Measurements from ENCODE around the gene HIGD1A.

The HIGD1A gene

DNA sequence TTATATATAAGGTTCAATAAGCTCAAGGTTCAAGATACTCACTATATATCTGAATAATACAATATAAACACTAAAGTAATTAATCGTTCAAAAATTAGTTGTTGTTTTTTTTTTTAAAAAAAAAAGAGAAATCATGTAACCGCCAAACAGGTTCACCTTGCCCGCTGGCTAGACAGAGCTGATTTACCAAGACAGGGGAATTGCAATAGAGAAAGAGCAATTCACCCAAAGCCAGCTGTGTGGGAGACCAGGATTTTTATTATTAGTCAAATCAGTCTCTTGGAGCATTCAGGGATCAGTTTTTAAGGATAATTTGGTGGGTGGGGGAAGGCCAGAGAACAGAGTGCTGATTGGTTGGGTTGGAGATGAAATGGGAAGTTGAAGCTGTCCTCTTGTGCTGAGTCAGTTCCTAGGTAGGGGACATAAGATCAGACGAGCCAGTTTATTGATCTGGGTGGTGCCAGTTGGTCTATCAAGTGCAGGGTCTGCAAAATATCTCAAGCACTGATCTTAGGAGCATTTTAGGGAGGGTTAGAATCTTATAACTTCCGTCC is 7.9 kb downstream of the HIGD1A start:
- no peak for FAIRE-seq

DNA sequence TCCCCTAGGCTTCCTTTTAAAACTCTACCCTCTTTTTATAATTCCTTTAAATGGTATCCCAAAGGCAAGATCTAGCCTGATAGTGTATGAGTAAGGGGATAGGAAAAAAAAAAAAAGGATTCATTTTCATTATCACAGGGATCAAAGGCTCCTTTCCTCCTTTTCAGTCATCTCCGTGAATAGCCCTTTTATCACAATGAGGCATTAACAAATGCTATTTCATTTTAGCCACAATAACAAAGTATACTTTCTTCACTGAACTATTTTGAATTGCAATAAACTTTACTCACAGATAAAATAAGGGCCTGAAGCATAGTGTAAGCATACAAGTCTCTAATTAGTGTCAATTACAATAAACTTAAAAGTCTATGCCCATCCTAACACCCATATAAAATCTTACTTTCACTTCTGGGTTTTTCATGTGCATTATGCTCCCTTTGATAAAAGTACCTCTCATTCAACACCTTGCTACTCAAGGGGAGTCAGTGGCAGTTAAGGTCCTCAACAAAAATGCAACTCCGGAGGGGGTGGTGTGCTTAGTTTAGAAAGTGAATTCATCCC is 8.6 kb downstream of the HIGD1A start:
- no peak for FAIRE-seq

DNA sequence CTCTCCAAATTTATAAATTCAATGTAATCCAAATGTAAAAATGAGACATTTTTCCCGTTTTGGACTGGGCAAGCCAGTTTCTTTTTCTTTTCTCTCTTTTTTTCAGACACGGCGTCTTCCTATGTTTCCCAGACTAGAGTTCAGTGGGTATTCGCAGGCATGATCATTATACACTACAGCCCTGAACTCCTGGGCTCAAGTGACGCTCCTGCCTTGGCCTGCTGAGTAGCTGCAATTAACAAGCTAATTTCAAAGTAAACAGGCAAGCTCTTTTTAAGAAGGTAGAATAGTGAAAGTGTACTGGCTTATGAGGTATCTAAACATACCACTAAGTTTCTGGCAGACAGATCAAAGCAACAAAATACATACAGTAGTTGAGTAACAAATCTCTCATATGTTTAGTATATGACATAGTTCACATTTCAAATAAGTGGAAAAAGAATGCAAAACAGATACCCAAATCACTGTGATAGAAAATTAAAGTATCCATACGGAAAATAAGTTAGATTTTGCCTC is 13.5 kb downstream of the HIGD1A start:
- no peak for FAIRE-seq

DNA sequence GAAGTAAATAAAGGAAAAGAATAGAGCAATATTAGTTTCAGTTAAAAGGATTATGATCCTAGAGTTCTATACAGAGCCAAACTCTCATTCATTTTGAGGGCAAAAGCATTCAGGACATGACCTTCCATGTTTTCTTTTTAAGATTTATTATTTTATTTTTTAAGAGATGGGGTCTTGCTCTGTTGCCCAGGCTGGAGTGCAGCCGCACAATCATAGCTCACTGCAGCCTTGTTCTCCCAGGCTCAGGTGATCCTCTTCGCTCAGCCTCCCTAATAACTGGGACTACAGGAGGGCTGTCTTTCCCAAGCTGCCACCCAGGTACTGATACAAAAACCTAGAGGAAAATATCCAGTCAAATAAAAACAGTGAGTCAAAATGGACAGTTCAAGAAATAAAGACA is 17.7 kb downstream of the HIGD1A start:
- FAIRE-seq = no peak

DNA sequence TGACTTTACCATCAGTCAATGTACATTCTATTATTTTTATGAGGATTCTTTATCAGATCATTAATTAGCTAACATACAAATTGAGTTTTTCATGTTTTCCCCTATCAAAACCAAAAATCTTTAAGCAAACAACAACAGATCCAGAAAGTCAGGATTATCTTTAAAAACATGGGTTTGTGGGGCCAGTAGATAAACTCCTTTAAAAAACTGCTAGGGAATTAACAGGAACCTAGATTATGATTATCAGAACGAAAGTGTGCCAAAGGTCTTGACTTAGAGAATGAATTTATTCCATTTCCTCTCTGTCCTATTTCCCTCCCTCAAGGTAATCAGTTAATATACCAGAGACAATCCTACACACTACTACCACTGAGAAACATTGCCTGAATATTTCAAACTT is 18.1 kb downstream of the HIGD1A start:
- FAIRE-seq = no peak

DNA sequence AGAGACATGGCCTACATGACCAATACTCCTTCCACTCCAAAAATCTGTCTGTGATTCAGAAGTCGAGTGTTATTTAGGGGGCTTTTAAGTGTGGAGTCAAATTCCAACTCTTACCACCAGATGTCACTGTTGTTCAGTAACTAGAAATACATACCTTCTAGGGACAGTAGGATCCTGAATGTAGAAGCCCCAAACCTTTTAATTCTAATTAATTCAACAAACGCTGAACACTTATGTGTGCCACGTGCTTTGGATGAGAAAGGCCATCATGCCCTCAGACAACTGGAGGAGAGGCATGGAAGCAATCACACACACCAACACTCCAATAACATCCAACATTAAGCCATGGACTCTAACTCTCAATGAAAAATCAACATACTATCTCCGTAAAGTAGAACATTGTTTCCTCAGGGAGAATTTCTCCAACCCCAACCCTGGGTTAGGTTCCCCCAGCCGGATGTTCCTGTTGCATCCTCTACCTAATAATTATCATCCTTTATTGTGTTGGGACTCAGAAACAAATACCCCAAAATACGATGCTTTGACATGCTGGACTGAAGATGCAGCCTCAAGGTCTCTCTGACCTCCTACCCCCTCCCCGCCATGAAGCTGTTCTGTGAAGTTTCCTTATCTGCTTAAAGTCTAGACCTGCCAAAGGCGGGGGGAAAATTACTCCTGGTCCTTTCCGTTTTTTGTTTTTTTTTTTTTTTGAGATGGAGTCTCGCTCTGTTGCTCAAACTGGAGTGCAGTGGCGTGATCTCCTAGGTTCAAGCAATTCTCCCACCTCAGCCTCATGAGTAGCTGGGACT is 23.2 kb downstream of the HIGD1A start:
- FAIRE-seq = peak; percentile 68

DNA sequence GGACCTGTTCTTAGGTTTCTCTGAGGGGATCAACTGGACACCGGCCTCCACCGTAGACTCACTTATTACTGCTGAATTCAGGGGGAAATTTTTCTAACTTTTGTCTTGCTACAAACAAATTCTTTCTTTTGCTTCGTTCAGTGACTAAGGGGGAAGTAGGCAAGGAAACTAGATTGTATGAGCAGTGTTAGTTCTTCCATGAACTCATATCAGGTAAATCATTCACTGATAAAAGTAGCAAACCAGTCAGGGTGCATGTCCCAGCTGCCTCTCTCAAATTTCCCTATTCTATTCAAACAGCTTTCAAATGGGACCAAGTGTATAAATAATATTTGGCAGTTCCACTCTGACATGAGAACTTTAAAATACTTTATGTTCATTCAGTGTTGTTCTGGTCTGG is 23.9 kb downstream of the HIGD1A start:
- no peak for FAIRE-seq

DNA sequence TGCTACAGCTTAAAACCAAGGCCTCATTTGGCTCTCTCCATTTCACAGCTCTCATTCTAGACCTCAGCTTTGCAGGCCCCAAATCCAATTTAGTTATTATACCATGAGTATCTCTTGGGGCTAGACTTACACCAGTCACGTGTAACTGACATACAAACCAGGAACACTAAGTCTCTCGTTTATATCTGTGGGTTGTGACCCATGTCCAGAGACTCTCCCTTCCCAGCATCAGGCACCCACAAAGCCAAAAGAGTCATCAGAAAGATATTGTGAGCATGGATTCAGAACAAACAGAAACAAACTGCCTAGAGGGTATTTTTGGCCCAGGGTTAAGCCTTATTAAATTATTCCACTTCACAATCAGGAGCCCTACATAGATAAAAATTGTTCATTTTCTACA is 25.6 kb downstream of the HIGD1A start:
- FAIRE-seq = no peak

DNA sequence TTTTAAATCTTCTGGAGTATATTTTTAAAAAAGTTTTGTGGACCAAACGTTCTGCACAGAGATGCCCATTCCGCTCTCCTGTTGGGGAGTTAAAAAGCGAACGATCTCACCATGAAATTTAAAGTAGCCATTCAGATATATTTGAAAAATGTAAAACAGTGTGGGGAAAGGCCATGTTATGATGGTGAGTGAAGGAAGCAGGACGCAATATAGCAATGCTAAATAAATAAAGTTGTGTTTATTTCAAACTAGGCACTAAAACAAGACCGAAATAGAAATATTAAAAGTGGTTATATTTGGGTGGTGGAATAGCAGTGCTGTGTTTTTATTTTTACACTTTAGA is 30.9 kb downstream of the HIGD1A start:
- FAIRE-seq = no peak

DNA sequence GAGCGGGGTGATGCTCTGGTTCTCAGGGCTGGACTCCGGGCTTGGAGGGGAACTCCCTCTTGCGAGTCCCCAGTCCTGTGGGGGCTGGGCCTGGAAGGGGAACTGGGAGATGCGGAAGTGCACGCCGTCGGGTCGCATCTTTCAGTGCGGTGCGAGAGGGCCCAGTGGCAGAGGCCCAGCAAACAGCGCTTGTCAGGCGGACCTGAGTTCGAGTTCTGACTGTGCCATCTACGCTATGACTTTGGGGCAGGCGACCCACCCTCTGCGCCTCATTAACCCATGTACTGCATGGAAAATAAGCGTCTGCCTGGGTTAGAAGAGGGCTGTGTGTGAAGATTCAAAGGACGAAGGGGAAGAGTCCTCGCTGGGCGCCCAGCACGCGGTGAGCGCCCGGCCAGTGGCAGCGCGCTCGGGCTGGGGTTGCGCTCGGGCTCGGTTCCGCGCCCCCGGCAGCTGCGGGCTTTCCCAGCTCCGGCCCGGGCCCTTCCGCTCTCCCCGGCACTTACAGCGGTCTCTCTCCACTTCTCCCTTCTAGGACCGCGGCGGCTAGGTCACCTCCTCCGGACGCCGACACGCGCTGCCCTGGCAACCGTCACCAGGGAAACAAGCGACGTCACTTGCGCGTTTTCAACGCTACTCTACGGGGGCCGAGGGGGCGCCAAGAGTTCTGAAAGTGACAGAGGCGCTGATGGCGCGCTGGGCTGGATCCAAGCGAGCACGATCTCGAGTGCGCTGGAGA is 31.5 kb downstream of the HIGD1A start, which contains the start of gene CCDC13:
CCDC13 (minus strand) TSS at position 584 of the 739 bp plus-strand sequence. CDS start 14,908 bp downstream, outside the sequence.
- no peak for FAIRE-seq

DNA sequence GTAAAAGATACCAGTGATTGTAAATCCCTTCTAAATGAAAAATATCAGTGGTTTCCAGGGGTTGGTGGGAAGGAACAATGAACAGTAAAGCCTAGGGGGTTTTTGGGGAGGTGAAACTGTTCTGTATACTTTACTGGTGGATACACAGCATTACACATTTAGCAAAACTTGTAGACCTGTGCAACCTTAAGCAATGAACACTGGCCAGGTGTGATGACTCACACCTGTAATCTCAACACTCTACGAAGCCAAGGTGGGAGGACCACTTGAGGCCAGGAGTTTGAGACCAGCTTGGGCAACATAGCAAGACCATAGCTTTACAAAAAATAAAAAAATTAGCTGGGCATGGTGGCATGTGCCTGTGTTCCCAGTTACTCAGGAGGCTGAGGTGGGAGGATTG is 33.0 kb downstream of the HIGD1A start:
- FAIRE-seq = no peak

DNA sequence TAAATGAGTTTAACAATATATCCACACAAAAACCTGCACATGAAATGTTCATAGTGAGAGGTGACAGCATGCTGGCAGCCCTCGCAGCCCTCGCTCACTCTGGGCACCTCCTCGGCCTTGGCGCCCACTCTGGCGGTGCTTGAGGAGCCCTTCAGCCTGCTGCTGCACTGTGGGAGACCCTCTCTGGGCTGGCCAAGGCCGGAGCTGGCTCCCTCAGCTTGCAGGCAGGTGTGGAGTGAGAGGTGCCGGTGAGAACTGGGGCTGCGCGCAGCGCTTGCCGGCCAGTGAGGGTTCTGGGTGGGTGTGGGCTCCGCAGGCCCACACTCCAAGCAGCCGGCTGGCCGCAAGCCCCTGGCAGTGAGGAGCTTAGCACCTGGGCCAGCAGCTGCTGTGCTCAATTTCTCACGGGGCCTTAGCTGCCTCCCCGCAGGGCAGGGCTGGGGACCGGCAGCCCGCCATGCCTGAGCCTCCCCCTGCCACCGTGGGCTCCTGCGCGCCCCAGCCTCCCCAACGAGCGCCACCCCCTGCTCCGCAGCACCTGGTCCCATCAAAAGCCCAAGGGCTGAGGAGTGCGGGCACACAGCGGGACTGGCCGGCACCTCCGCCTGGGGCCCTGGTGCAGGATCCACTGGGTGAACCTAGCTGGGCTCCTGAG is 34.7 kb downstream of the HIGD1A start:
- no peak for FAIRE-seq

DNA sequence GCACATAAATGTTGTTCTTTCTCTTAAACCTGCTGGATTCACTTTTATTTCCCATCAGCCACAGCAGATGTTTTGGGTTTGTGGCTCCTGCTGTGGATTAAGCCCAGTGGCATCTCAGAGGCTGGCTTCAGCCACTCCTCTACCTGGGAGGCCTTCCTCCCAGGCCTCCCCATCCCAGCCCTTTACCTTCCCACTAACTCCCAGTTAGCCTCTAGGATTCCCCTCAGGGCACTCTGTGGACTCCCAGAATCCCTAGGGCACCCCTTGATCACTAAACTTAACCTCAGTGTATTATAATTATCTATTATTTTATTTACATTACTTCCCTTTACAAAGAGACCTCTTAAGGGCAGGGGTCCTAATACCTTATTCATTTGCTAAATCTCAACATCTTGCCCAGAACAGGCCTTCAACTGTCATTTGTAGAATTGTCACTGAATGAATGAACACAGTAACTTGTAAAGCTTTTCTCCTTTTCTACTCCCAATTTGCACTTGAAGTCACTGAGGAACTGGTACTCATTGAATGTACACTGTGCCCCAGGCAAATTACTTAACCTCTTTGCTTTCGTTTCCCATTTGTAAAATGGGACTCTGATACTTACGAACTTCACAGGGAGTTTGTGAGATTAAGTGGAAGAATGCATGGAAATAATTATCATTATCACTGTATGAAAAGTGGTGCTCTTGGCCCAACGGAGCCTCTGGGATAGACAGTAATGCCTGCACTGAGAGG is 39.6 kb downstream of the HIGD1A start:
- FAIRE-seq = no peak

DNA sequence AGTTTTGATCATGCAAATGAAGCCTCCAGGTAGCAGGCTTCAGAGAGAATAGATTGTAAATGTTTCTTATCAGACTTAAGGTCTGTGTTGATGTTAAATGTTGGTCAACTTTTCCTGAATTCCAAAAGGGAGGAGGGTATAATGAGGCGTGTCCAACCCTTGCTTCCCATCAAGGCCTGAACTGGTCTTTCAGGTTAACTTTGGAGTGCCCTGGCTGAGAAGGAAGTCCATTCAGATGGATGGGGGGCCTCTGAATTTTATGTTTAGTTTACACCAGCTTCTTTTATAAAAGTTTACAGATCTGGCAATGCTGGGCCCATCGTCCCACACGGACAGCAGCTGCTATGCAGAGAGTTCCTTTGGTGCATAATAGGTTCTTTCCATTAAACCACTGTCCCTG is 40.2 kb downstream of the HIGD1A start:
- no peak for FAIRE-seq

DNA sequence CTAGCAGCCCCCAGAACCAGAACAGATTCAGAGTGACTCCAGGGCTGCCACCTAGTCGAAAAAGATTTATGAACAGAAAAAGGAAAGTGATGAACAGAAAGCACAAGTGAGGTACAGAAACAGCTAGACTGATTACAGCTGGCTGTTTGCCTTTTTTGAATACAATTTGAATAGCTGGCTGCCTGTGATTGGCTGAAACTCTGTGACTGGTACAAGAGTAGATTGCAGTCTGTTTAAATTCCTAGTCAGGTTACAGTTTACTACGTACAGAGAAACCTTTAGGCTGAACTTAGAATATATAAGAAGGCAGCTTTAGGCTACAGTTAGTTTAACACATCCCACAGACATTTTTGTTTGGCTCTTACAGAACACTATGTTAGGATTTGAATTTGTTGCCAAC is 41.3 kb downstream of the HIGD1A start:
- no peak for FAIRE-seq

DNA sequence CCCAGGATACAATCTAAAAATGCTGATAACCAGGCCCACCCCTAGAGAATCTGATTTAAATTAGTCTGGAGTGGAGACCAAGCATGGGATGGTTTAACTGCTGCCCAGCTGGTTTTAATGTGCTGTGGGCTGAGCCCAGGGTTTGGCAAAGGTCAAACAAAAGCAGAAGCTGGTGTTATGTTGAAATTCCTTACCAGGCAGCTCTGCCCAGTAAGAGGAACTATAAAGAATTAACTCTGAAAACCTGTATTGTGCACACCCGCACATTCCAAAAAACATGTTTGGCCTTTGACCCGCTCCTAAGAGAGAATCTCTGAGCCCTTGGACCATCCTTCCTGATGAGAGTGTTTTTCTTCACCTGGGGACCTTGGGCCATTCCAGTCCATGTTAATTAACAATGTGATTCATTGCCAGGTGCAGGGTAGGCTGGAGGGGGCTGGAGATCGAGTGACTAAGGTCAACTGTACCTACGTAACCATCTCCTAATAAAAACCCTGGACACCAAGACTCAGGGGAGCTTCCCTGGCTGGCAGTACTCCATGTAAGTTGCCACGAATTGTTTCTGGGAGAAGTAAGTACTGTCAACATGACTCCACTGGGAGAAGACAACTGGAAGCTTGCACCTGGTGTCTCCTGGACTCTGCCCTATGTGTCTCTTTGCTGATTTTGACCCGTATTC is 42.1 kb downstream of the HIGD1A start:
- FAIRE-seq = no peak

DNA sequence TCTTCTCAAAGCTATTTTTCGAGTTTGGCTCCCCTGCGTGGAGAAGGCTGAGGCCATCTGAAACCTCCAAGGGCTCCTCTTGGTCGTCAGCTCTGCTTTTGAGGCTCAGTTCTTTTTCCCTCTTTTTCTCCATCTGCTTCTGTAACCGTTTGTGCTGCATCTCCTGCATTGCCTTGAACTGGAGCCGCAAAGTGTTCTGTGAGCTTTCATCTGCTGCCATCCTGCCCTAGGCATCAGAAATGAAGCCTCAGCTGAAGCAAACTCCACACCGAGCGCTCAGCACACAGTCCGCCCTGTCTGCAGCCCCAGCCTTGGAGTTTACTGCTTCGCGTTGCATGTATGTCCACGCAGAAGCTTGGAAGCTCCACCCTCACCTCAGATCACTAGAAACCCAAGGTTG is 46.2 kb downstream of the HIGD1A start:
- FAIRE-seq = no peak

DNA sequence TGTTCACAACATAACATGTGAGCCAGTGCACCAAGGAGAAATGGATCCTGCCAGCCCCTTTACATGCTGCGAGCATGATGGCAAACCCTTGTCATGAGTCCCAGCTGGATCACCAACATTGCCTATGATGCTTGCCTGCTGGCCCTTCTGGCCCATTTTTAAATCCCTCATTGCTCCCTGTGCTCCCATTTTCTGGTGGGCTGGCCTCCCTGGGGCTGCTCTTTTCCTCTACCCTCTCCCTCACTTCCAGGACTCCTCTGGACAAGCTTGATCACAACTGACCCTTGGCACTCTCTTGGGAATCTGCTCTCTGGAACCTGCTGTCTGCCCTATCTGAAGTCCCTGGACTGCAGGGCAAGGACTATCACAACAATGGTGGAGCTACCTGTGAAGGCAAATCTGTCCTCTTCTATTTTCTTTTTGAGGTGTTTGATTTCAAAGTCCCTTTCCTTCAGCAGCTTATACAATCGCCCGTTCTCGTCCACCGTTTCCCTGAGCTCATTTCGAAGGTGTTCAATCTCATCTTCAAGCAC is 47.5 kb downstream of the HIGD1A start:
- no peak for FAIRE-seq

DNA sequence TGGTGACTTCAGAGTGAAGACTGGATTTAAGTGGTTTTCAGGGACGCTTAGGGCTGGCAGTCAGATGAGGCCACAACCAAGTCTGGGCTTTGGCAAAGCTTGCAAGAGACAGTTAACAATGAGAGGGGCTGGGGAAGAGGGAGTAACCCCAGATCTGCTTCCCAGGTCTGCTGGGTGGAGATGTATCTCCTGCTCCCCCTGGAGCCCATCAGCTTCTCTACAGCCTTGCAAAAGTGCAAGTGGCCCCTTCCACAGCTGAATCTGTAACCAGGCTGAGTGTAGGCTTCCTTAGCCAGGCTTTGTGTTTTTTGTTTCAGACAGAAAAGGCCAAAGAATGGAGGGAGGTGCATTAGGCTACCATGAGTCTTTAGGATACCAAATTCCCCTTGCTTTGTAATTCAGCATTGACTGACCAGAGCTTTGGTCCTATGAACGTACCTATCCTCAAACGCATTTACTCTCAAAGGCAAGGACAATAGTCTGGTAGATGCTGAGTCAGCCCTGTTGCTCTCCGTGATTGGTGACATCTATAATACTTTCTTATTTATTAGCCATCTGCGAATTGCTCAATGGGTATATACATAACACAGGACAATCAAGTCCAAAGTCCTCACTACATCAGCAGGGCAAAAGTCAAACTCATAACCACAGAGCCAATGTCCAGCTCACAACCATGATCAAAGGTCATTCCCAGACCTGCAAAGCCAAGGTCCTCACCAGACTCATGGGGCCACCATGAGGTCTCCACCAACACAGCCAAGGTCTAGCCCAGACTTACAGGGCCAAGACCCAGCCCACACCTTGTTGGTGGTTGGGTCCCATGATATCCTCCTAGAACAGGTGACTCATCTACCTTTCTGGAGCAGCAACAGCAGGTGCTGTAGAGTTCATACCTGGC is 48.4 kb downstream of the HIGD1A start:
- FAIRE-seq = no peak

DNA sequence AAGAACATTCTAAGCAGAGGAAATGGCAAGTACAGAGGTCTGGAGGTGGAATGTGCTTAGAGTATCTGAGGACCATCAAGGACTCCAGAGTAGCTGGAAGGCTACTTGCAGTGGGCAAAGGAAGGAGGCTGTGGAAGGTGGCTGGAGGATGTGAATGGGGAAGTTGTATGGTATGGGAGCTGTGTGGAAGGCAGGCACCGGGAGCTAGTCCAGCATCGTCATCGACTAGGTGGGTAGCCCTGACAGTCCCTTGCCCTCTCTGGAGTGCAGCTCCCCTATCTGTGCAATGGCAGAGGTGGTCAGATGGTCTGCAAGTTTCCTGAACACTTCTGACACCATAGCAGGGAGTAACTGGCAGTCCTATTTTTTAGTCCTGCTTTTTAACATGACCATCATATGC is 50.5 kb downstream of the HIGD1A start:
- no peak for FAIRE-seq

All from G401.6 (cell line).